ENCODE data around the gene ZSCAN20. TPM values are rescaled to one million over a fixed set of nuclear protein-coding genes. Genes with fewer than 3 reads are reported as not detected.

ZSCAN20 gene
- total RNA-seq, 6 donors from 2014 or later = 2.2 to 5.6 (median 4.8) TPM

- WGBS, 2 donors = 85 to 96% methylated on average over 5 of the region's 5 CpGs
- TF ChIP-seq POLR2AphosphoS5 (IDR thresholded peaks at IDR 0.05) (no peak), EP300 (IDR thresholded peaks at IDR 0.05) (no peak), POLR2A (IDR thresholded peaks at IDR 0.05) (no peak), CTCF (IDR thresholded peaks at IDR 0.05) (no peak)
- H3K27me3 ChIP-seq = no peaks in the 10 kb centered on the region
- H3K27ac ChIP-seq = no peak overlapping the region
- H3K4me3 ChIP-seq = no peak overlapping the region
- H3K4me1 ChIP-seq = no peaks in the 10 kb centered on the region
- ATAC-seq (ENCODE audit: low FRiP score in 2 of 2) = no peak
- no peaks in the 10 kb centered on the region for H3K9me3 ChIP-seq
- no peak for DNase-seq
- no peaks in the 10 kb centered on the region for H3K36me3 ChIP-seq
Measured at GRCh38 chr1:33537885-33538284, 65.4 kb downstream of the ZSCAN20 start.

GRCh38 chr1:33541966-33542365, 69.5 kb downstream of the ZSCAN20 start:
- no peaks in the 10 kb centered on the region for H3K27me3 ChIP-seq
- DNase-seq = no peak
- 92 to 97% methylated on average over 6 of the region's 6 CpGs for WGBS, 2 donors
- no peak for ATAC-seq (ENCODE audit: low FRiP score in 2 of 2)
- H3K36me3 ChIP-seq = no peaks in the 10 kb centered on the region
- no peaks in the 10 kb centered on the region for H3K9me3 ChIP-seq
- H3K4me1 ChIP-seq = no peaks in the 10 kb centered on the region
- H3K27ac ChIP-seq = no peak overlapping the region
- TF ChIP-seq CTCF (IDR thresholded peaks at IDR 0.05) (no peak), POLR2AphosphoS5 (IDR thresholded peaks at IDR 0.05) (no peak), EP300 (IDR thresholded peaks at IDR 0.05) (no peak), POLR2A (IDR thresholded peaks at IDR 0.05) (no peak)
- H3K4me3 ChIP-seq = no peak overlapping the region

Other genes with a start within 250 kb of the ZSCAN20 start
- gene ZNF362, start 216.2 kb upstream of the ZSCAN20 start, total RNA-seq = 10 to 100 TPM; 14.9 to 41.0 (median 21.3) TPM
- gene A3GALT2, start 151.5 kb upstream of the ZSCAN20 start, total RNA-seq = under 1 TPM in 2 of 6 donors, not detected in 4; 0.79 to 0.91 TPM
- gene PHC2, start 41.5 kb upstream of the ZSCAN20 start, total RNA-seq = 100 to 1,000 TPM; 103 to 173 (median 129) TPM